ENCODE results near the gene CARD19. TPM values are rescaled to one million over a fixed set of nuclear protein-coding genes. Genes with fewer than 3 reads are reported as not detected.

Gene CARD19
- total RNA-seq, 1 experiment from 2014 or later = 97.5 TPM

DNA sequence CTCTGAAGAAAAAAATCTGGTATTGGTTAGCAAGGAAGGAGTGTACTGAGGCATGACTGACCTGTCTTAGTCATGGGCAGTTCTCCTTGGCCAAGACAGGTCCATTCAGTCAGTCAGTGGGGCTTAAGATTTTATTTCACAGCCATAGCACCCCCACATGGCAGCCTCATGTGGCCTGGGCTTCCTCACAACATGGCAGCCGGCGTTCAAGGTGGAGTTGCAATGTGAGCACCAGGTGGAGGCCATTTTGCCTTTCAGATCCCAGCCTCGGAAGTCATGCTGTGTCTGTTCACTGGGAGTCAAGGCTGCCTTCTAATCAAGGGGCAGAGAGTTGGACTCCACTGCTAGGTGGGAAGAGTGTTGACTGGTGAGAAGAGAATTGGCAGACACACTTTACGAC lies 10.3 kb upstream of the CARD19 start:
- Histone ChIP-seq H3K36me3 (ENCODE audit: low read depth) (no peaks in the 10 kb centered on the region), H3K79me2 (ENCODE audit: low read depth) (no peaks in the 10 kb centered on the region), H3K9me2 (ENCODE audit: insufficient read depth) (no peaks in the 10 kb centered on the region), H2AFZ (no peak overlapping the region), H3K9me3 (ENCODE audit: insufficient read depth, low read depth) (peaks cover 7% of the 10 kb centered on the region), H3K4me3 (no peak overlapping the region), H3K4me2 (no peak overlapping the region), H3K27me3 (ENCODE audit: insufficient read depth, low read depth) (no peaks in the 10 kb centered on the region), H3K4me1 (replicated peaks; ENCODE audit: insufficient read depth) (peaks cover 6% of the 10 kb centered on the region; the same call in 1 of the 2 replicates), H3F3A (ENCODE audit: insufficient read depth, low read depth) (peaks cover 5% of the 10 kb centered on the region), H4K20me1 (ENCODE audit: insufficient read depth) (no peaks in the 10 kb centered on the region), H3K27ac (no peak overlapping the region)
- intact Hi-C loops (cut with micrococcal nuclease; ENCODE audit: unreplicated experiment) = no loop called here
- no peak for DNase-seq
- CTCF ChIA-PET = no interaction called here
- no peak for TF ChIP-seq EZH2 (IDR thresholded peaks at IDR 0.05; ENCODE audit: low read depth)
- TF ChIP-seq, protein P1, sequence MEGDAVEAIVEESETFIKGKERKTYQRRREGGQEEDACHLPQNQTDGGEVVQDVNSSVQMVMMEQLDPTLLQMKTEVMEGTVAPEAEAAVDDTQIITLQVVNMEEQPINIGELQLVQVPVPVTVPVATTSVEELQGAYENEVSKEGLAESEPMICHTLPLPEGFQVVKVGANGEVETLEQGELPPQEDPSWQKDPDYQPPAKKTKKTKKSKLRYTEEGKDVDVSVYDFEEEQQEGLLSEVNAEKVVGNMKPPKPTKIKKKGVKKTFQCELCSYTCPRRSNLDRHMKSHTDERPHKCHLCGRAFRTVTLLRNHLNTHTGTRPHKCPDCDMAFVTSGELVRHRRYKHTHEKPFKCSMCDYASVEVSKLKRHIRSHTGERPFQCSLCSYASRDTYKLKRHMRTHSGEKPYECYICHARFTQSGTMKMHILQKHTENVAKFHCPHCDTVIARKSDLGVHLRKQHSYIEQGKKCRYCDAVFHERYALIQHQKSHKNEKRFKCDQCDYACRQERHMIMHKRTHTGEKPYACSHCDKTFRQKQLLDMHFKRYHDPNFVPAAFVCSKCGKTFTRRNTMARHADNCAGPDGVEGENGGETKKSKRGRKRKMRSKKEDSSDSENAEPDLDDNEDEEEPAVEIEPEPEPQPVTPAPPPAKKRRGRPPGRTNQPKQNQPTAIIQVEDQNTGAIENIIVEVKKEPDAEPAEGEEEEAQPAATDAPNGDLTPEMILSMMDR (conservative IDR thresholded peaks at IDR 0.05) = no peak
- POLR2A ChIA-PET (ENCODE audit: unreplicated experiment) = interaction anchor here (0.7 kb wide), 1 partner anchor 338 kb away, joined by 4 read pairs; no protein-coding TSS in a partner anchor
- no TSS peak for BruUV-seq (replicated peaks)

DNA sequence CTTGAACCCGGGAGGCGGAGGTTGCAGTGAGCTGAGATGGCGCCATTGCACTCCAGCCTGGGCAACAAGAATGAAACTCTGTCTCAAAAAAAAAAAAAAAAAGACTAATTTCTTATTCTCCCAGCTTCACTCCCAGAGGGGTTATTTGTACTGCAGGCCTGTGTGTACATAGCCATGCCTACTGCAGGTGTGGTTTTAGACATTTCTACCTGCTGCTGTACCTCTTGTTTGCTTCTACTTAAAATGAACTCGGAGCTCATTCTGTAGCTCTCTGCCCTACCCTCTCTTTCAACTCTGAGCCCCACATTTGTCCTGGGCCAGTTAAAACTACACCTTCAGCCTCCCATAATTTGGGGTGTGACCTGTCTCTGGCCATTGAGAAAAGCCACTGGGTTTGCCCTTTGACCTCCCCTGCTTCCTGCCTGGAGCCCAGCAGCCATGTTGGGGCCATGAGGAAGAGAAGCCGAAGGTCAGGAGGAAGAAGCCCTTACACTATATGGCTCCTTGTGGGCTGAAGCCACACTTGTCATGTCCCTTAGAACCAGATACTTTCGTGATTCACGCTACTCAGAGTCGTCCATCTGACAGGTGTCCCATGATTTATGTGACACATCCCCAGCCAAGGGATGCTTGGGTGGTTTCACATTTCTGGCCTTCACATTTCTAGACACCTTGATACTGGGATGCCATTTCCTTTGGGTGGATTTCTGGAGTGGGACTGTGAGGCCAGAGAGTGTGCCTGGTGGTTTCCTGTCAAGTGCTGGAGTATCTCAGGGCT lies 9.4 kb upstream of the CARD19 start:
- POLR2A ChIA-PET (ENCODE audit: unreplicated experiment) = no interaction called here

DNA sequence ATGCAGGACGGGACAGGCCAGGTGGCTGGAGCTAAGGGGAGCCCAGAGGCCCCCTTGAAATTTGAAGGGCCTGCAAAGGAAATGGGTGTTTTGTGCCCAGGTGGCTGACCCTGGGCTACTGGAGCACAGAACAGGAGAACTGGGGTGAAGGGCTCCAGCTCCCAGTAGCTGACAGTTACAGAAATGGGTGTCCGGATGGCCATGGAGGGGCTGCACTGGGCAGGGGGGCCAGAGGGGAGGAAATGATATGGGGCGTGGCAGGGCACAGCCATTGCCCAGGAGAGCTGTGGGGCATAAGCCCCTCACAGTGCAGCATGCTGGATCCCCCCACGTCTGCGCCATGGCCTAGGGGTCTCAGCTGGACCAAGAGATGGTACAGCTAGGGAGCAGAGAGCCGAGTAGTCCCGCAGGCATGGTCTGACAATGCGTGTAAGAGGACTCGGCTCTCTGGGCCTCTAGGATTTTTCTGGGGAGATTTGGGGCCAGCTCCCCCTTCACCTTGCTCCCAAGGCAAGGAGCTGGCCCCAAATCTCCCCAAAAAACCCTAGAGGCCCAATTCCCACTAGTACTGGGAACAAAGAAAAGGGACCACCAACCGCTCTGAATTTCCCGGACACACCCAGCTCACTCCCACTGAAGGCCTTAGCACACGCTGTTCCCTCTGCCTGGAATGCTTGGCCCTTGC lies 7.9 kb upstream of the CARD19 start:
- intact Hi-C loops (cut with micrococcal nuclease; ENCODE audit: unreplicated experiment) = no loop called here

More for the DNA sequence above, 9.4 kb upstream of the CARD19 start:
- H3K9me2 ChIP-seq (ENCODE audit: insufficient read depth) = no peaks in the 10 kb centered on the region
- no peaks in the 10 kb centered on the region for H4K20me1 ChIP-seq (ENCODE audit: insufficient read depth)
- H3K27me3 ChIP-seq (ENCODE audit: insufficient read depth, low read depth) = no peaks in the 10 kb centered on the region
- intact Hi-C loops (cut with micrococcal nuclease; ENCODE audit: unreplicated experiment) = no loop called here
- H3K27ac ChIP-seq = no peak overlapping the region
- no peak overlapping the region for H3K4me2 ChIP-seq
- no peak for TF ChIP-seq EZH2 (IDR thresholded peaks at IDR 0.05; ENCODE audit: low read depth)
- TF ChIP-seq, protein P1 (conservative IDR thresholded peaks at IDR 0.05) = no peak
- H3F3A ChIP-seq (ENCODE audit: insufficient read depth, low read depth) = peaks cover 14% of the 10 kb centered on the region
- BruUV-seq (replicated peaks) = no TSS peak
- no peak overlapping the region for H2AFZ ChIP-seq
- H3K36me3 ChIP-seq (ENCODE audit: low read depth) = no peaks in the 10 kb centered on the region
- peaks cover 14% of the 10 kb centered on the region for H3K9me3 ChIP-seq (ENCODE audit: insufficient read depth, low read depth)
- H3K4me3 ChIP-seq = no peak overlapping the region
- peaks cover 7% of the 10 kb centered on the region for H3K4me1 ChIP-seq (replicated peaks; ENCODE audit: insufficient read depth)
- DNase-seq = no peak
- CTCF ChIA-PET = no interaction called here
- no peaks in the 10 kb centered on the region for H3K79me2 ChIP-seq (ENCODE audit: low read depth)

More for the DNA sequence above, 7.9 kb upstream of the CARD19 start:
- no peak overlapping the region for H2AFZ ChIP-seq
- DNase-seq = no peak
- ChIA-PET POLR2A (ENCODE audit: unreplicated experiment) (no interaction called here), CTCF (no interaction called here)
- no TSS peak for BruUV-seq (replicated peaks)
- no peak overlapping the region for H3K27ac ChIP-seq
- no peaks in the 10 kb centered on the region for H3K79me2 ChIP-seq (ENCODE audit: low read depth)
- peaks cover 20% of the 10 kb centered on the region for H3K4me1 ChIP-seq (replicated peaks; ENCODE audit: insufficient read depth)
- H3K4me2 ChIP-seq = no peak overlapping the region
- H3K9me2 ChIP-seq (ENCODE audit: insufficient read depth) = no peaks in the 10 kb centered on the region
- H3K36me3 ChIP-seq (ENCODE audit: low read depth) = no peaks in the 10 kb centered on the region
- peaks cover 14% of the 10 kb centered on the region for H3K9me3 ChIP-seq (ENCODE audit: insufficient read depth, low read depth)
- H3F3A ChIP-seq (ENCODE audit: insufficient read depth, low read depth) = peaks cover 28% of the 10 kb centered on the region
- H3K4me3 ChIP-seq = no peak overlapping the region
- H3K27me3 ChIP-seq (ENCODE audit: insufficient read depth, low read depth) = no peaks in the 10 kb centered on the region
- no peaks in the 10 kb centered on the region for H4K20me1 ChIP-seq (ENCODE audit: insufficient read depth)
- TF ChIP-seq, protein P1 (conservative IDR thresholded peaks at IDR 0.05) = no peak
- TF ChIP-seq EZH2 (IDR thresholded peaks at IDR 0.05; ENCODE audit: low read depth) = no peak
